ENCODE results near the gene PCNA.

The PCNA gene

DNA sequence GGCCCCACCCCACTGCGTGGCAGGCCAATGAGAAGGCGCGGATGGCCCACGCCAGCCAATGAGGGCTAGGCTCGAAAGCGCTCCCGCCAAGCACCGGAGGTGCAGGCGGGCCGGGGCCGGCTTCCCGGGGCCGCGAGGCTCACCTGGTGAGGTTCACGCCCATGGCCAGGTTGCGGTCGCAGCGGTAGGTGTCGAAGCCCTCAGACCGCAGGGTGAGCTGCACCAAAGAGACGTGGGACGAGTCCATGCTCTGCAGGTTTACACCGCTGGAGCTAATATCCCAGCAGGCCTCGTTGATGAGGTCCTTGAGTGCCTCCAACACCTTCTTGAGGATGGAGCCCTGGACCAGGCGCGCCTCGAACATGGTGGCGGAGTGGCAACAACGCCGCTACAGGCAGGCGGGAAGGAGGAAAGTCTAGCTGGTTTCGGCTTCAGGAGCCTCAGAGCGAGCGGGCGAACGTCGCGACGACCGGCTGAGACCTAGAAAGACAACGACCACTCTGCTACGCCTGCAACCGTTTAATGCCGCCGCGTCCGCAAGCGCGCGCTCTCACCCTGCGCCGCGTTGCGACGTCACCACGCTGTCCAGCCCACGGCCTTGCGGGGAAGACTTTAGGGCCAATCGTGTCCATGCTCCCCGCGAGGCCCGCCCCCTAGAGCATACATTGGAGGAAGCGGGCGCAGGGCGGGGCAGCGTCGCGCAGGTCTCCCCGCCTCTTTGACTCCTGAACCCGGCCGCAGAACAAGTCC lies at the start of gene PCNA:
PCNA (minus strand) TSS at position 524 of the 750 bp plus-strand sequence; CDS start at position 364, 160 bp downstream.
- peak within 1 kb of the TSS; percentile 97 for H3K4me3 ChIP-seq (replicated peaks; ENCODE audit: low read depth, low read length)
- TF ChIP-seq, protein P1, sequence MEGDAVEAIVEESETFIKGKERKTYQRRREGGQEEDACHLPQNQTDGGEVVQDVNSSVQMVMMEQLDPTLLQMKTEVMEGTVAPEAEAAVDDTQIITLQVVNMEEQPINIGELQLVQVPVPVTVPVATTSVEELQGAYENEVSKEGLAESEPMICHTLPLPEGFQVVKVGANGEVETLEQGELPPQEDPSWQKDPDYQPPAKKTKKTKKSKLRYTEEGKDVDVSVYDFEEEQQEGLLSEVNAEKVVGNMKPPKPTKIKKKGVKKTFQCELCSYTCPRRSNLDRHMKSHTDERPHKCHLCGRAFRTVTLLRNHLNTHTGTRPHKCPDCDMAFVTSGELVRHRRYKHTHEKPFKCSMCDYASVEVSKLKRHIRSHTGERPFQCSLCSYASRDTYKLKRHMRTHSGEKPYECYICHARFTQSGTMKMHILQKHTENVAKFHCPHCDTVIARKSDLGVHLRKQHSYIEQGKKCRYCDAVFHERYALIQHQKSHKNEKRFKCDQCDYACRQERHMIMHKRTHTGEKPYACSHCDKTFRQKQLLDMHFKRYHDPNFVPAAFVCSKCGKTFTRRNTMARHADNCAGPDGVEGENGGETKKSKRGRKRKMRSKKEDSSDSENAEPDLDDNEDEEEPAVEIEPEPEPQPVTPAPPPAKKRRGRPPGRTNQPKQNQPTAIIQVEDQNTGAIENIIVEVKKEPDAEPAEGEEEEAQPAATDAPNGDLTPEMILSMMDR (IDR thresholded peaks at IDR 0.05; ENCODE audit: low read length, missing control alignments) = no peak
- DNase-seq (ENCODE audit: low read depth) = peak; percentile 96

DNA sequence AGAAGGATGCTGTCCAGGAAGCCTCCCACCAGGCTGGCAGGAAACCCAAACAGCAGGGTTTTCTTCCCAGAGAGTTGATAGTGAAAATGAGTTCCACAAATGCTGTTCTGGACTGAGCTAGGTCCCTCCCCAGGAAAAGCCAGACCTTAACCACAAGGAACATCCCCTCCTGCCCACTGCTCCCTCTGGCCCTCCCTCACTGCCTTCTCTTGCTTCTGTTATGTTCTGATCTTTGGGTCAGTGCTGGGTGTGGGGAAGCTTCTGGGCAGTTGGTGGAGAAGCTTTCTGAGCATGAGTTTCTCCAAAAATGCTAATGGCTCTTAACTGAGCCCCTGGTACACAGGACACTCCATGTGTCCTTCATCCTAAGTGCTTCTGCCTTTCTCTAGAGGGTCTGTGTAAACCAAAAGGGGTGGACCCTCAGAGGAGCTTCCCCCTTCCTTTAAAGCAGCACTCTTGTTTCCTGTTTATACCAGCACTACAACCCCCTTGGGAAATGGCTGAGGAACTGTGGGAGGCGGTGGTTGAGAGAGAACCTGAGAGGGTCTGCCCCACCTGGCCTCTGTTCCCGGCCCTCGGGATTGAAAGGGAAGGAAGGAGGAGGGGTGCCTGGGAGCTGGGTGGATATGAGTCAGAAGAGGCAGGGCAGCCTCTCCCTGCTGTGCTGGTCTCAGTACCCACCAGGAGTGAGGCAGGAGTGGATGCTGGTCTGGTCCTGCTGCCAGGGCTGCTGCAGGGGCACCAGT lies 49.1 kb upstream of the PCNA start:
- DNase-seq (ENCODE audit: low read depth) = peak; percentile 52
- TF ChIP-seq, protein P1 (IDR thresholded peaks at IDR 0.05; ENCODE audit: low read length, missing control alignments) = no peak
- H3K4me3 ChIP-seq (replicated peaks; ENCODE audit: low read depth, low read length) = no peak overlapping the region

DNA sequence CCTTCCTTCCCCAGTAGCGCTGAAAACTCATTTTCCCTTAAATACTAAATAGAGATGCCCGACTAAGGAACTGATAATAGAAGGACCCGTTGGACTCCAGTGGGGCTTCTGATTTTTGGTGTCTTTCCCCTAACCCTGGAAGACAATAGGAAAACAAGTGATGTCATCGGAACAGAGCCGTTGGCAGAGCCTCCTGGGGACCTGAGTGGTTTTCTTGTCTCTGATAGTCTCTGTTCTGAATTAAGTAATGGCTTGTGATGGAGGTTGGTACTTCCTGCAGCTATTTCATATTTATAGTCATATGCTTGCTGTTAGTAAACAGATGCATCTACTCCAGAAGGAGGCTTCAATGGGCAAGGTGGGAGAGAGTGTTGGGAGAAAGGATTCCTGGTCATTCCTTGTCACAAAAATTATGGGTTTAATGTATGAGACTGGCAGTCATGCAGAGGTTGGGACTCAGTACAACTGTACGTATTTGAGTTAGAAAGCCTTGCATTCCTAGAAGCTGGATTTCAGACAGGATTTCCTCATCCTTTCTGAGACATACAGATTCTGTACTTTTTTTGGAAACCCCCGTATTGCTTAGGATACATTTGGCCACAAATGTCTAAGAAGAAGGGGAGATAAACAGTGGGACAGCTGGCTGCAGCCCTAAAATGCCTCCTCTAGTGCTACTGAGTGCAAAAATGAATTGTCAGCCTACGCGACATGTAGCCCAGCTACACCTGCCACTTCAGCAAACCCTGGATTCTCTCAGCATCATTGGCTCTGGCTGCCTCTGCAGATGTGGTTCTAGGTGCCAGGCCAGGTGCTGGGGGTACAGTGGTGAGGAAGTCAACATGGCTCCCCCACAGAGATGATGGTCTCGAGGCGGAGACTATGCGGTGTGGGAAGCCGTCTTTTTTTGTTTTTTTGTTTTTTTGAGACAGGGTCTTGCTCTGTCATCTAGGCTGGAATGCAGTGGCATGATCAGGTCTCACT lies 45.2 kb upstream of the PCNA start:
- H3K4me3 ChIP-seq (replicated peaks; ENCODE audit: low read depth, low read length) = no peak overlapping the region
- TF ChIP-seq, protein P1 (IDR thresholded peaks at IDR 0.05; ENCODE audit: low read length, missing control alignments) = no peak
- no peak for DNase-seq (ENCODE audit: low read depth)

DNA sequence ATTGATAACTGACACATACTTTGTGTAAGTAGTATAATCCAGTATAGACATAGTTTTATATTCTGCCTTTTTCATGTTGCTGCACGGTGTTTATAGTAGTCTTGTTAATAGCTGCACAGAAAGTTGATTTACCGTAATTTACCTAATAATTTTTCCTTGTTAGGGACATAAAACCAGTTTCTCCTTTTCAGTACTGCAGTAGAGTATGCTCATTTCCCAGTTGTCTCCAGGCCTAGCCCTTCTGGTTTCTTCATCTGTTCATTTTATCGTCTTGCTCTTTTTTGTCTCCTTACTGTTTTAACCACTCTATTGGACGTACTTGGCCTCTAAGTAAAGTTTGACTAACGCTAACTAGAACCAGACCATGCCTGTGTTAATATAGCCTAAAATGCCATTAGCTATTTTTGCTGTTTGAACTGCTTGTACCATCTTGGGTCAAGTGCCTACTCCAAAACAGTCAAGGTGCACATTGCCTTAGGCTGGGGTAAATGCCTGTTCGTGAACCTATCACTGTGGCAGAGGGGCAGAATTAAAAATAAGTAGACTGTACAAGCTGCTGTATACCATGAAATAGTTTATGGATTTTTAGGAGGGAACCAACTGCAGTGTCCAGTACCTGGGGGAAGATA lies 41.9 kb upstream of the PCNA start:
- DNase-seq (ENCODE audit: low read depth) = no peak
- TF ChIP-seq, protein P1 (IDR thresholded peaks at IDR 0.05; ENCODE audit: low read length, missing control alignments) = no peak
- no peak overlapping the region for H3K4me3 ChIP-seq (replicated peaks; ENCODE audit: low read depth, low read length)

DNA sequence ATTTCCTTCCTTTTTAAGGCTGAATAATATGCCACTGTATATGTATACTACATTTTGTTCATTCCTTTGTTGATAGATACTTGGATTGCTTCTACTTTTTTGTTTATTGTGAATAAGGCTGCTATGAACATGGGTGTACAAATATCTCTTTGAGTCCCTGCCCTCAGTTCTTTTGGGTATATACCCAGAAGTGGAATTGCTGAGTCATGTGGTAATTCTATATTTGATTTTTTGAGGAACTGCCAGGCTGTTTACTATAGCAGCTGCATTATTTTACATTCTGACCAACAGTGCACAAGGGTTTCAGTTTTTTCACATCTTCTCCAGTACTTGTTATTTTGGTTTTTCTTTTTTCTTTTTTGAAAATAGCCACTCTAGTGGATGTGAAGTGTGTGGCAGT lies 41.1 kb upstream of the PCNA start:
- H3K4me3 ChIP-seq (replicated peaks; ENCODE audit: low read depth, low read length) = no peak overlapping the region
- TF ChIP-seq, protein P1 (IDR thresholded peaks at IDR 0.05; ENCODE audit: low read length, missing control alignments) = no peak
- no peak for DNase-seq (ENCODE audit: low read depth)

DNA sequence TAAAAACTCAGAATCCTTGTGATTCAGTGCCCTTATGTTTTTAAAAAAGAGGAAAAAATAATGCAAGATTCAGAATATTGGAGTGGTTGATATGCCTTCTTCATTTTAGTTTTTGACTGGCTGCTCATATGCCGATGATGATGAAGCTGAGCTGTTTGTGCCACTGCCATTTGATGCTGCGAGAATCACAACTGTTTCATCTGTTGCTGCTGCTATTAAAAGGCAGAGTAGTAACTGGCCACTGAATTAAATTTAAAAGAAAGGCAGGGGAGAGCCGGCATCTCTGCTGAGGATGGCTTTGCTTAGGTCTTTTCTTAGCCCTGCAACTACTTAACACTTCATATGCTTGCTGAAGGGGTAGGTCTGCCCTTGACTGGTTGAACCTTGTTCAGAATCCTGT lies 40.2 kb upstream of the PCNA start:
- DNase-seq (ENCODE audit: low read depth) = no peak
- H3K4me3 ChIP-seq (replicated peaks; ENCODE audit: low read depth, low read length) = no peak overlapping the region
- TF ChIP-seq, protein P1 (IDR thresholded peaks at IDR 0.05; ENCODE audit: low read length, missing control alignments) = no peak

Measured in fibroblast of pulmonary artery (primary cell).